ENCODE results near the gene KRTAP5-8. TPM values are rescaled to one million over a fixed set of nuclear protein-coding genes. Genes with fewer than 3 reads are reported as not detected.
"Not testable (repeated sequence)": the region's sequence is repeated elsewhere in the genome, so short reads cannot be mapped to it uniquely, and the experiment has no call there.

The KRTAP5-8 gene
- total and polyA plus RNA-seq, 4 donors: 0.42 TPM; not detected in 3

GRCh38 chr11:71581826-71582225, 44.0 kb downstream of the KRTAP5-8 start:
- Histone ChIP-seq H3K27me3 (ENCODE audit: control insufficient read depth in 1 of 2, insufficient read depth in 2 of 2, low read length in 1 of 2) (no peaks in the 10 kb centered on the region), H3K27ac (ENCODE audit: low read depth in 1 of 2, low read length in 2 of 2) (no peak overlapping the region), H3K9me3 (ENCODE audit: control insufficient read depth, low read length) (no peaks in the 10 kb centered on the region), H3K4me1 (ENCODE audit: control insufficient read depth in 1 of 2, insufficient read depth in 2 of 2, low read length in 2 of 2) (no peaks in the 10 kb centered on the region), H3K36me3 (ENCODE audit: control insufficient read depth in 1 of 2, insufficient read depth in 2 of 2, low read length in 1 of 2) (no peaks in the 10 kb centered on the region), H3K4me3 (ENCODE audit: low read length in 2 of 2) (no peak overlapping the region)
- intact Hi-C loops (cut with DNase I): no loop called here
- DNase-seq: no peak
- WGBS, 2 donors: 82 to 88% methylated on average over 4 of the region's 4 CpGs
- ATAC-seq (ENCODE audit: low FRiP score): no peak

GRCh38 chr11:71582309-71582895, 44.6 kb downstream of the KRTAP5-8 start, which contains the start of gene KRTAP5-11:
KRTAP5-11 (minus strand) TSS chr11:71582875; CDS start chr11:71582837, 38 bp downstream.
- Histone ChIP-seq H3K9me3 (ENCODE audit: control insufficient read depth, low read length) (no peaks in the 10 kb centered on the region), H3K36me3 (ENCODE audit: control insufficient read depth in 1 of 2, insufficient read depth in 2 of 2, low read length in 1 of 2) (no peaks in the 10 kb centered on the region), H3K27ac (ENCODE audit: low read depth in 1 of 2, low read length in 2 of 2) (no peak within 1 kb of the TSS), H3K4me1 (ENCODE audit: control insufficient read depth in 1 of 2, insufficient read depth in 2 of 2, low read length in 2 of 2) (no peaks in the 10 kb centered on the region), H3K4me3 (ENCODE audit: low read length in 2 of 2) (no peak within 1 kb of the TSS), H3K27me3 (ENCODE audit: control insufficient read depth in 1 of 2, insufficient read depth in 2 of 2, low read length in 1 of 2) (no peaks in the 10 kb centered on the region)
- 58 to 61% methylated on average over 3 of the region's 3 CpGs for WGBS, 2 donors
- ATAC-seq (ENCODE audit: low FRiP score) (no peak), DNase-seq (no peak)
- intact Hi-C loops (cut with DNase I): no loop called here

DNA sequence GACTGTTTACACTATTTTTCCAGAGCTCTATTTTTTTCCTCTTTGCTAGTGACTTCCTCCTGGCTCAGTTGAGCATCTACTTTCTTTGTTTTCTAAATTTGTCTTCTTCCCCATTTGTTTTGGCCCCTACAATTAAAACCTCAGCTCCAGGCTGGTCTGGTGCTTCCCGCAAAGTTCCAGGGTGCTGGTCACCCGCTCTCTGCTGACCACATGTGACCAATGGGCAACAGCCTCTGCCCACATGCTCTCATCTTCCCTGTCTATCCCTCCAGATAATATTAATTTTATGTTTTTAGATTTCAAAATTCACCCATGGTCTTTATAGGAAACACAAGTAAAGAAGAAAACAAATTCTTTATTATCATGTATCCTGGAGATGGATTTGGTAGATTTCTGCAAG, 45.1 kb downstream of the KRTAP5-8 start:
- ATAC-seq (ENCODE audit: low FRiP score); H3K4me3 ChIP-seq (ENCODE audit: low read length in 2 of 2); intact Hi-C loops (cut with DNase I); H3K36me3 ChIP-seq (ENCODE audit: control insufficient read depth in 1 of 2, insufficient read depth in 2 of 2, low read length in 1 of 2); H3K27ac ChIP-seq (ENCODE audit: low read depth in 1 of 2, low read length in 2 of 2); H3K4me1 ChIP-seq (ENCODE audit: control insufficient read depth in 1 of 2, insufficient read depth in 2 of 2, low read length in 2 of 2); DNase-seq; H3K27me3 ChIP-seq (ENCODE audit: control insufficient read depth in 1 of 2, insufficient read depth in 2 of 2, low read length in 1 of 2); H3K9me3 ChIP-seq (ENCODE audit: control insufficient read depth, low read length): not testable (repeated sequence)
- WGBS, 2 donors: 62 to 78% methylated on average over 2 of the region's 2 CpGs

DNA sequence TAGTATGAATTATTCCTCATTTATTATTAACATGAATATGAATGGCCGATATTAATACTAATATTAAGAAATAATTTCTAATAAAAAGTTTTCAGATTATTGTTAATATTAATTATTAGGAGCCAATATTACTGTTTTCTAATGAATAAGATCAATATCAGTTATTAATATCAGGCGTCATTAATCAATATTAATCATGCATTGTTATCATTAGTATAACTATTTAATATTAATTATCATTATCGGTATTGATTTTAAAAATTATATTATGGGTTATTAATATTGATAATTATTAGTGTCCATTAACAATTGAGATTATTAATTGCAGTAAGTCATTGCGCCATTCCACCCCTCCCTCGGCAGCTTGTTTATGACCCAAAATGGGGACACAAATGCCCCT, 47.8 kb downstream of the KRTAP5-8 start:
- H3K27me3 ChIP-seq (ENCODE audit: control insufficient read depth in 1 of 2, insufficient read depth in 2 of 2, low read length in 1 of 2); H3K27ac ChIP-seq (ENCODE audit: low read depth in 1 of 2, low read length in 2 of 2); intact Hi-C loops (cut with DNase I); H3K36me3 ChIP-seq (ENCODE audit: control insufficient read depth in 1 of 2, insufficient read depth in 2 of 2, low read length in 1 of 2); H3K4me1 ChIP-seq (ENCODE audit: control insufficient read depth in 1 of 2, insufficient read depth in 2 of 2, low read length in 2 of 2); H3K9me3 ChIP-seq (ENCODE audit: control insufficient read depth, low read length); DNase-seq; ATAC-seq (ENCODE audit: low FRiP score); H3K4me3 ChIP-seq (ENCODE audit: low read length in 2 of 2): not testable (repeated sequence)
- 90% methylated on average over 5 of the region's 5 CpGs for WGBS, 2 donors

- H3K4me1 ChIP-seq (ENCODE audit: control insufficient read depth in 1 of 2, insufficient read depth in 2 of 2, low read length in 2 of 2); ATAC-seq (ENCODE audit: low FRiP score); H3K4me3 ChIP-seq (ENCODE audit: low read length in 2 of 2); H3K27me3 ChIP-seq (ENCODE audit: control insufficient read depth in 1 of 2, insufficient read depth in 2 of 2, low read length in 1 of 2); H3K9me3 ChIP-seq (ENCODE audit: control insufficient read depth, low read length); H3K27ac ChIP-seq (ENCODE audit: low read depth in 1 of 2, low read length in 2 of 2); intact Hi-C loops (cut with DNase I); DNase-seq; H3K36me3 ChIP-seq (ENCODE audit: control insufficient read depth in 1 of 2, insufficient read depth in 2 of 2, low read length in 1 of 2): not testable (repeated sequence)
- WGBS, 2 donors: 55 to 69% methylated on average over 4 of the region's 4 CpGs
These were observed 50.5 kb downstream of the KRTAP5-8 start for GRCh38 chr11:71588314-71588713.

Other genes starting within 250 kb of the KRTAP5-8 start
- 10 to 100 TPM; 22.0 to 27.8 TPM for gene DHCR7, start 89.6 kb upstream of the KRTAP5-8 start, total RNA-seq
- gene DHCR7, start 89.6 kb upstream of the KRTAP5-8 start, polyA plus RNA-seq: 1 to 10 TPM; 4.2 to 4.3 TPM
- gene NADSYN1, start 84.8 kb upstream of the KRTAP5-8 start, total RNA-seq: 10 to 100 TPM; 52.1 to 88.3 TPM
- gene NADSYN1, start 84.8 kb upstream of the KRTAP5-8 start, polyA plus RNA-seq: 100 to 1,000 TPM in 1 of 2 donors, 10 to 100 TPM in 1; 22.7 to 137 TPM
- gene KRTAP5-7, start 10.8 kb upstream of the KRTAP5-8 start, total RNA-seq: under 1 TPM; 0.39 to 0.63 TPM
- not detected for gene KRTAP5-7, start 10.8 kb upstream of the KRTAP5-8 start, polyA plus RNA-seq
- gene KRTAP5-9, start 10.4 kb downstream of the KRTAP5-8 start, total RNA-seq: under 1 TPM in 1 of 2 donors, not detected in 1; 0.57 TPM
- gene KRTAP5-9, start 10.4 kb downstream of the KRTAP5-8 start, polyA plus RNA-seq: under 1 TPM in 1 of 2 donors, not detected in 1; 0.41 TPM
- not detected for gene KRTAP5-10, start 27.5 kb downstream of the KRTAP5-8 start, total RNA-seq
- gene KRTAP5-10, start 27.5 kb downstream of the KRTAP5-8 start, polyA plus RNA-seq: under 1 TPM; 0.15 to 0.75 TPM
- gene KRTAP5-11, start 44.9 kb downstream of the KRTAP5-8 start, total RNA-seq: not detected
- gene KRTAP5-11, start 44.9 kb downstream of the KRTAP5-8 start, polyA plus RNA-seq: not detected

Data from aorta (tissue), 5 donors.